WTC11 (cell line): Measurements from ENCODE around the gene DPP10. TPM values are rescaled to one million over a fixed set of nuclear protein-coding genes. Genes with fewer than 3 reads are reported as not detected.

Source experiments
- ATAC-seq: fragments of 200-7000 bp; cut with Tn5 transposase; 2 replicates; pipeline ENCODE4 v1.10.0; 2021; ENCODE audit warnings: mild to moderate bottlenecking, moderate library complexity
- CTCF ChIA-PET: fragments of 300-600 bp; sonication (Branson Sonifier 250); formaldehyde crosslinking; loops from one replicate; lab custom pipeline; 2021; ENCODE audit warnings: antibody characterized with exemption; lab: Charles Lee
- POLR2A ChIA-PET: fragments of 350-600 bp; sonication (Branson Sonifier 250); formaldehyde crosslinking; loops from one replicate; lab custom pipeline; 2021; ENCODE audit warnings: antibody characterized with exemption; lab: Charles Lee
- DNase-seq: peaks from one replicate; pipeline ENCODE4 v3.0.0; 2021; ENCODE audit warnings: low spot score
- H3K27ac Mint-ChIP-seq: 2 replicates; pipeline ENCODE4 v1.8.0; 2021; ENCODE audit warnings: mixed read lengths
- H3K27me3 Mint-ChIP-seq: 2 replicates; pipeline ENCODE4 v1.8.0; 2021; ENCODE audit warnings: low read depth, mild to moderate bottlenecking, moderate library complexity, mixed read lengths
- H3K36me3 Mint-ChIP-seq: 2 replicates; pipeline ENCODE4 v1.8.0; 2021; ENCODE audit warnings: mixed read lengths
- H3K4me1 Mint-ChIP-seq: 2 replicates; pipeline ENCODE4 v1.8.0; 2022; ENCODE audit warnings: mixed read lengths
- H3K4me3 Mint-ChIP-seq: 2 replicates; pipeline ENCODE4 v1.8.0; 2021; ENCODE audit warnings: mild to moderate bottlenecking, moderate library complexity, mixed read lengths
- H3K9me3 Mint-ChIP-seq: 2 replicates; pipeline ENCODE4 v1.8.0; 2021; ENCODE audit warnings: mixed read lengths
- CBFB ChIP-seq: sonication (generic); formaldehyde crosslinking; IDR thresholded peaks from 2 replicates; pipeline ENCODE4 v1.8.1; 2022; ENCODE audit warnings: mild to moderate bottlenecking, low read depth, missing genetic modification reagents
- CTCF ChIP-seq: fragments of 200-600 bp; IDR thresholded peaks from 2 replicates; pipeline ENCODE4 v1.8.0; 2022; ENCODE audit warnings: antibody characterized with exemption
- ELF4 ChIP-seq: sonication (generic); formaldehyde crosslinking; IDR thresholded peaks from 2 replicates; pipeline ENCODE4 v1.8.1; 2022; ENCODE audit warnings: low read depth, mild to moderate bottlenecking, moderate library complexity, missing genetic modification reagents
- FOXK1 ChIP-seq: sonication (generic); formaldehyde crosslinking; IDR thresholded peaks from 2 replicates; pipeline ENCODE4 v1.8.0; 2022; ENCODE audit warnings: mild to moderate bottlenecking, moderate library complexity, missing genetic modification reagents
- GTF2I ChIP-seq: fragments of 250-450 bp; sonication (Bioruptor Pico); conservative IDR thresholded peaks from 2 replicates; pipeline ENCODE4 v1.4.0; 2021; ENCODE audit warnings: mild to moderate bottlenecking
- HMGA2 ChIP-seq: fragments of 250-450 bp; sonication (Bioruptor Pico); IDR thresholded peaks from 2 replicates; pipeline ENCODE4 v1.4.0; 2021; ENCODE audit warnings: mild to moderate bottlenecking, moderate library complexity
- HMGXB4 ChIP-seq: sonication (generic); formaldehyde crosslinking; IDR thresholded peaks from 2 replicates; pipeline ENCODE4 v1.8.1; 2023; ENCODE audit warnings: mild to moderate bottlenecking, moderate library complexity, missing genetic modification reagents
- OVOL2 ChIP-seq: fragments of 250-450 bp; sonication (Bioruptor Pico); IDR thresholded peaks from 2 replicates; pipeline ENCODE4 v1.9.0; 2021; ENCODE audit warnings: mild to moderate bottlenecking, borderline replicate concordance
- RELA ChIP-seq: sonication (generic); formaldehyde crosslinking; IDR thresholded peaks from 2 replicates; pipeline ENCODE4 v1.8.1; 2022; ENCODE audit warnings: missing genetic modification reagents, mild to moderate bottlenecking, borderline replicate concordance
- STAT6 ChIP-seq: sonication (generic); formaldehyde crosslinking; conservative IDR thresholded peaks from 2 replicates; pipeline ENCODE4 v1.8.1; 2023; ENCODE audit warnings: mild to moderate bottlenecking, low read depth, missing genetic modification reagents, moderate library complexity
- TEAD1 ChIP-seq: sonication (generic); formaldehyde crosslinking; IDR thresholded peaks from 2 replicates; pipeline ENCODE4 v1.8.0; 2022; ENCODE audit warnings: mild to moderate bottlenecking, missing genetic modification reagents
- TEAD4 ChIP-seq: sonication (generic); formaldehyde crosslinking; IDR thresholded peaks from 2 replicates; pipeline ENCODE4 v1.8.0; 2022; ENCODE audit warnings: mild to moderate bottlenecking, missing genetic modification reagents
- USF1 ChIP-seq: sonication (generic); formaldehyde crosslinking; IDR thresholded peaks from 2 replicates; pipeline ENCODE4 v1.8.0; 2022; ENCODE audit warnings: mild to moderate bottlenecking, missing genetic modification reagents
- ZNF219 ChIP-seq: sonication (generic); formaldehyde crosslinking; IDR thresholded peaks from 2 replicates; pipeline ENCODE4 v1.8.0; 2023; ENCODE audit warnings: missing genetic modification reagents, mild to moderate bottlenecking, borderline replicate concordance
- ZNF671 ChIP-seq: fragments of 250-450 bp; sonication (Bioruptor Pico); IDR thresholded peaks from 2 replicates; pipeline ENCODE4 v1.8.0; 2021; ENCODE audit warnings: mild to moderate bottlenecking
- ZSCAN18 ChIP-seq: fragments of 250-450 bp; sonication (Bioruptor Pico); IDR thresholded peaks from 2 replicates; pipeline ENCODE4 v2.1.2; 2022; ENCODE audit warnings: mild to moderate bottlenecking, moderate library complexity
- total RNA-seq: library from RNA; stranded (reverse); gene quantifications from 3 replicates; pipeline ENCODE4 v1.2.3, GENCODE V29; 2021
- TF ChIP-seq, protein P1 (sequence below): sonication (generic); formaldehyde crosslinking; IDR thresholded peaks from 2 replicates; pipeline ENCODE4 v1.8.0; 2023; ENCODE audit warnings: missing genetic modification reagents, mild to moderate bottlenecking, borderline replicate concordance
- TF ChIP-seq, protein P2 (sequence below): sonication (generic); formaldehyde crosslinking; IDR thresholded peaks from 2 replicates; pipeline ENCODE4 v1.8.0; 2022; ENCODE audit warnings: mild to moderate bottlenecking, missing genetic modification reagents

The DPP10 gene
- total RNA-seq, 1 experiment from 2014 or later = 4.0 TPM

- no peak overlapping the region for H3K27ac Mint-ChIP-seq
- H3K4me1 Mint-ChIP-seq = peaks cover 19% of the 10 kb centered on the region
- H3K9me3 Mint-ChIP-seq = peaks cover 55% of the 10 kb centered on the region
- POLR2A ChIA-PET = no interaction called here
- TF ChIP-seq HMGA2 (CRISPR knock-in tag) = no peak
- TF ChIP-seq OVOL2 (CRISPR knock-in tag) = no peak
- TF ChIP-seq, all 79 proteins: peak for 0
- Mint-ChIP-seq H3K4me3 (no peak overlapping the region), H3K27me3 (0 out of 2 replicates have a peak, but pooled peaks cover 3% of the 10 kb centered on the region), H3K36me3 (peaks cover 34% of the 10 kb centered on the region)
- no peak for ATAC-seq
- CTCF ChIA-PET = no interaction called here
- no peak for DNase-seq
Observed at GRCh38 chr2:115118306-115118705, 675.9 kb downstream of the DPP10 start.

DNA sequence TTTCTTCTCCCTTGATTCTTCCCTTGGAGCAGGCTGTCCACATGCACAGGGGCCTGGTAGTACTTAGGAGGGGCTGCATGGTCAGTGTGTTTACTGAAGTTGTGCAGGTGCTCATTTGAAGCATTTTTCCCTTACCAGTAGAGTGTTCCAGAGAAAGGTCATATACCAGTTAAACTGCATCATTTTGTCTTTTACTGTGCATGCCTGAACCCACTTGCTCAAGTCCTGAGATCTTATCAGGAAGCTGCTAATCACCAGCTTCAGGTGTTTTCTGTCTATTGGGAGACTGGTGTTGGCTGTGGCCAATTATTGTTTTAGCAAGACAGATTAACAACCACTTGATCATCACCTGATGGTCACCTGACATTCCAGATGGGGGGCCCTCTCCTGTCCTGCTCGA is 676.6 kb downstream of the DPP10 start:
- Mint-ChIP-seq H3K36me3 (peaks cover 39% of the 10 kb centered on the region), H3K9me3 (peaks cover 55% of the 10 kb centered on the region), H3K4me3 (no peak overlapping the region), H3K27me3 (peaks cover 3% of the 10 kb centered on the region; the same call in 1 of the 2 replicates), H3K4me1 (peaks cover 22% of the 10 kb centered on the region), H3K27ac (no peak overlapping the region)
- ChIA-PET POLR2A (no interaction called here), CTCF (no interaction called here)
- ATAC-seq (no peak), DNase-seq (no peak)
- TF ChIP-seq GTF2I (CRISPR knock-in tag) = no peak
- TF ChIP-seq STAT6 (CRISPR knock-in tag) = no peak
- TF ChIP-seq ELF4 (CRISPR knock-in tag) = no peak
- no peak for TF ChIP-seq ZSCAN18 (CRISPR knock-in tag)
- TF ChIP-seq RELA (CRISPR knock-in tag) = no peak
- TF ChIP-seq, protein P1, sequence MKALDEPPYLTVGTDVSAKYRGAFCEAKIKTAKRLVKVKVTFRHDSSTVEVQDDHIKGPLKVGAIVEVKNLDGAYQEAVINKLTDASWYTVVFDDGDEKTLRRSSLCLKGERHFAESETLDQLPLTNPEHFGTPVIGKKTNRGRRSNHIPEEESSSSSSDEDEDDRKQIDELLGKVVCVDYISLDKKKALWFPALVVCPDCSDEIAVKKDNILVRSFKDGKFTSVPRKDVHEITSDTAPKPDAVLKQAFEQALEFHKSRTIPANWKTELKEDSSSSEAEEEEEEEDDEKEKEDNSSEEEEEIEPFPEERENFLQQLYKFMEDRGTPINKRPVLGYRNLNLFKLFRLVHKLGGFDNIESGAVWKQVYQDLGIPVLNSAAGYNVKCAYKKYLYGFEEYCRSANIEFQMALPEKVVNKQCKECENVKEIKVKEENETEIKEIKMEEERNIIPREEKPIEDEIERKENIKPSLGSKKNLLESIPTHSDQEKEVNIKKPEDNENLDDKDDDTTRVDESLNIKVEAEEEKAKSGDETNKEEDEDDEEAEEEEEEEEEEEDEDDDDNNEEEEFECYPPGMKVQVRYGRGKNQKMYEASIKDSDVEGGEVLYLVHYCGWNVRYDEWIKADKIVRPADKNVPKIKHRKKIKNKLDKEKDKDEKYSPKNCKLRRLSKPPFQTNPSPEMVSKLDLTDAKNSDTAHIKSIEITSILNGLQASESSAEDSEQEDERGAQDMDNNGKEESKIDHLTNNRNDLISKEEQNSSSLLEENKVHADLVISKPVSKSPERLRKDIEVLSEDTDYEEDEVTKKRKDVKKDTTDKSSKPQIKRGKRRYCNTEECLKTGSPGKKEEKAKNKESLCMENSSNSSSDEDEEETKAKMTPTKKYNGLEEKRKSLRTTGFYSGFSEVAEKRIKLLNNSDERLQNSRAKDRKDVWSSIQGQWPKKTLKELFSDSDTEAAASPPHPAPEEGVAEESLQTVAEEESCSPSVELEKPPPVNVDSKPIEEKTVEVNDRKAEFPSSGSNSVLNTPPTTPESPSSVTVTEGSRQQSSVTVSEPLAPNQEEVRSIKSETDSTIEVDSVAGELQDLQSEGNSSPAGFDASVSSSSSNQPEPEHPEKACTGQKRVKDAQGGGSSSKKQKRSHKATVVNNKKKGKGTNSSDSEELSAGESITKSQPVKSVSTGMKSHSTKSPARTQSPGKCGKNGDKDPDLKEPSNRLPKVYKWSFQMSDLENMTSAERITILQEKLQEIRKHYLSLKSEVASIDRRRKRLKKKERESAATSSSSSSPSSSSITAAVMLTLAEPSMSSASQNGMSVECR (CRISPR knock-in tag) = no peak
- TF ChIP-seq TEAD1 = no peak
- TF ChIP-seq CBFB (CRISPR knock-in tag) = no peak
- TF ChIP-seq CTCF = no peak
- no peak for TF ChIP-seq TEAD4 (CRISPR knock-in tag)
- TF ChIP-seq HMGXB4 (CRISPR knock-in tag) = no peak
- TF ChIP-seq, protein P2, sequence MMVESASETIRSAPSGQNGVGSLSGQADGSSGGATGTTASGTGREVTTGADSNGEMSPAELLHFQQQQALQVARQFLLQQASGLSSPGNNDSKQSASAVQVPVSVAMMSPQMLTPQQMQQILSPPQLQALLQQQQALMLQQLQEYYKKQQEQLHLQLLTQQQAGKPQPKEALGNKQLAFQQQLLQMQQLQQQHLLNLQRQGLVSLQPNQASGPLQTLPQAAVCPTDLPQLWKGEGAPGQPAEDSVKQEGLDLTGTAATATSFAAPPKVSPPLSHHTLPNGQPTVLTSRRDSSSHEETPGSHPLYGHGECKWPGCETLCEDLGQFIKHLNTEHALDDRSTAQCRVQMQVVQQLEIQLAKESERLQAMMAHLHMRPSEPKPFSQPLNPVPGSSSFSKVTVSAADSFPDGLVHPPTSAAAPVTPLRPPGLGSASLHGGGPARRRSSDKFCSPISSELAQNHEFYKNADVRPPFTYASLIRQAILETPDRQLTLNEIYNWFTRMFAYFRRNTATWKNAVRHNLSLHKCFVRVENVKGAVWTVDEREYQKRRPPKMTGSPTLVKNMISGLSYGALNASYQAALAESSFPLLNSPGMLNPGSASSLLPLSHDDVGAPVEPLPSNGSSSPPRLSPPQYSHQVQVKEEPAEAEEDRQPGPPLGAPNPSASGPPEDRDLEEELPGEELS (CRISPR knock-in tag) = no peak
- no peak for TF ChIP-seq ZNF219 (CRISPR knock-in tag)
- TF ChIP-seq USF1 (CRISPR knock-in tag) = no peak
- TF ChIP-seq HMGA2 (CRISPR knock-in tag) = no peak
- no peak for TF ChIP-seq FOXK1 (CRISPR knock-in tag)
- TF ChIP-seq ZNF671 (CRISPR knock-in tag) = no peak
